Measurements from ENCODE around the gene PPP1R3E.
A peak's percentile ranks its signal among the peaks of the same experiment; 100 is the strongest.
"Not testable (repeated sequence)": the region's sequence is repeated elsewhere in the genome, so short reads cannot be mapped to it uniquely, and the experiment has no call there.

Gene PPP1R3E

DNA sequence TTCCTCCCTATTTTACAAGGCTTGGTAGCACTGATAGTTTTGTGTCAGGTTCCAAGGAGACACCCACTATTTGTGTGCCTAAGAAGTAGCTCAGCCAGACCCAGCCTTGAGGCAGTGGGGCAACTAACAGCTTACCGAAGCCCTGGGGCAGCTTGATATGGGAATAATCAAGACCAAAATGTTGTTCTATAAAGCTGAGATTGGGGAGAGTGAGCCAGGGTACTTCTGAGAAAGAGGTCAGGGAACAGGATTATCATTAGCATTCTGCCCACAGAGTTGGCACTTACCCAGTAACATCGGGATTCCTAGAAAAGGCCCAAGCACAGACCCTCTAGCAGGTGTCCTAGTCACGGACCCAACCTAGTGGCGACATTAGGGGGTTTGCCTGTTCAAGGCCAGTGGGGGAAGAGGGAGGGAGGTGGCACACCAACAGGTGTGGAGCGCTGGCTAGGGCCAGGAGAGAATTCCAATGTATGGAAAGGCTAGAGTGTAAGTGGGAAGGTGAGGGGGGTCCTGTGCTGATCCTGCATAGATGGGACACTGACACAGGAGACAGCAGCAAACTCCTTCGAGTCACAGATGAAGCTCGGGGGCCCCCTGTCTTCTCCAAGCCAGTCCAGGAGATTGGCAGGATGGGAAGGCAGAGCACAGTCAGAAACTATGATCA lies 4.9 kb downstream of the PPP1R3E start:
- DNase-seq, result no peak

DNA sequence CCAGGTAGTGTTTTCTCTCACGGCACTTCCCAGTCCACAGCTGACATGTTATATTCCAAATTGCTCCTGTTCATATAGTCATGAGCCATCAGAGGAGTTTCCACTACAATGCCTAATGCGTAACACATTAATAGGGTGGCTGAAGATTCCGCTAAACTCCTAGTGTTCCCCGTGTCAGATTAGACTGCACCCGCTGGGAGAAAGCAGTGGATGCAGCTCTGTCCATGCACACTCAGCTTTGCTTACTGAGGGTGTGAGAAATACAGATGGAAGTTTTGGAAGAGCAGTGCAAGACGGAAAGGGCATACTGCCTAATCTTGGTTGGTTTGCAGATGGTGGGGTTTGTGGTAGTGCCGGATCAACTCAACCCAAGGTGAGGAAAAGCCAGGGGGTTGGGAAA lies 5.6 kb downstream of the PPP1R3E start:
- DNase-seq, result no peak

DNA sequence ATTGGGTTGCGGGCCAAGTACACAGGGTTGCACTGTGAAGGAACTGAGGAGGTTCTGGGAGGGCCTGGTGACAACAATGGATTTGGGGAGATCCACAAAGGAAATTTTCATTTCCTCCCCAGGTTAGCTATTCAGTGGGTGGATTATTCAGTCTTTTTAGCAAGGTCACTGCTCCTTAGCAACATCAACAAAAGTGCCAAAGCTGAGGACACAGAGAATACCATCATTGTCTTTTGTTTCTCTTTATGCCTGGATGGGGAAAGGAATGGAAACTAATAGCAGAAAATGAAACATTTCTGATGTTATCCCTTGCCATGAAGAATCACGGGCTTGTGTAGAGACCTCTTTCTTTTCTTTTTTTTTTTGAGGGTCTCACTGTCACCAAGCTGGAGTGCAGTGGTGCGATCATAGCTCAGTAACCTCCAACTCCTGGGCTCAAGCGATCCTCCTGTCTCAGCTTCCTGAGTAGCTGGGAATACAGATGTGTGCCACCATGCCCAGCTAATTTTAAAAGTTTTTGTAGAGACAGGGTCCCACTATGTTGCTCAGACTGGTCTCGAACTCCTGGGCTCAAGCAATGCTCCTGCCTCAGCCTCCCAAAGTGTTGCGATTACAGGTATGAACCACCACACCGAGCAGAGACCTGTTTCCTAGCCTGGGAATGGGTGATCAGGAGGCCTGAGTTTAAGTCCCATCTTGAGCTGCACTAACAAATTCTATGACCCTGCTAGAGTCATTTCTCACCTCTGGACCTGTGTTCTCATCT lies 6.5 kb downstream of the PPP1R3E start:
- DNase-seq, result no peak

DNA sequence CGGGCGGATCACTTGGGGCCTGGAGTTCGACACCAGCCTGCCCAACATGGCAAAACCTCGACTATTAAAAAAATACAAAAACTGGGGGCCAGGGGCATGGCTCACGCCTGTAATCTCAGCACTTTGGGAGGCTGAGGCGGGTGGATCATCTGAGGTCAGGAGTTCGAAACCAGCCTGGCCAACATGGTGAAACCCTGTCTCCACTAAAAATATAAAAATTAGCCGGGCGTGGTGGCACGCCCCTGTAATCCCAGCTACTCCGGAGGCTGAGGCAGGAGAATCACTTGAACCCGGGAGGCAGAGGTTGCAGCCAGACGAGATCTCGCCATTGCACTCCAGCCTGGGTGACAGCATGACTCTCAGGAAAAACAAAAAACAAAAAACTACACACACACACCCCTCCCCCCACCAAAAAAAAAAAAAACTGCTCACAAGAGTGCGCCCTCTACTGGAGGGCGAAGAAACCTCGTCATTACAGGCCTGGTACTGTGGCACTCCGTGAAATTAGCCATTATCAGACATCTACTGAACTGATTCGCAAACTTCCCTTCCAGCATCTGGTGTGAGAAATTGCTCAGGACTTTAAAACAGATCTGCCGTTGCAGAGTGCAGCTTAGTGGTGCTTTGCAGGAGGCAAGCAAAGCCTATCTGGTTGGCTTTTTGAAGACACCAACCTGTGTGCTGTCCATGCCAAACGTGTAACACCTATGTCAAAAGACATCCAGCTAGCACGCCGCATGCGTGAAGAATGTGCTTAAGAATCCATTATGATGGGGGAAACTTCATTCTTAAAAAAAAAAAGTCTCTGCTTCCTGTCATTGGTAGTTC lies 7.7 kb downstream of the PPP1R3E start:
- peak; percentile 41 to 83 (median 59) for DNase-seq

DNA sequence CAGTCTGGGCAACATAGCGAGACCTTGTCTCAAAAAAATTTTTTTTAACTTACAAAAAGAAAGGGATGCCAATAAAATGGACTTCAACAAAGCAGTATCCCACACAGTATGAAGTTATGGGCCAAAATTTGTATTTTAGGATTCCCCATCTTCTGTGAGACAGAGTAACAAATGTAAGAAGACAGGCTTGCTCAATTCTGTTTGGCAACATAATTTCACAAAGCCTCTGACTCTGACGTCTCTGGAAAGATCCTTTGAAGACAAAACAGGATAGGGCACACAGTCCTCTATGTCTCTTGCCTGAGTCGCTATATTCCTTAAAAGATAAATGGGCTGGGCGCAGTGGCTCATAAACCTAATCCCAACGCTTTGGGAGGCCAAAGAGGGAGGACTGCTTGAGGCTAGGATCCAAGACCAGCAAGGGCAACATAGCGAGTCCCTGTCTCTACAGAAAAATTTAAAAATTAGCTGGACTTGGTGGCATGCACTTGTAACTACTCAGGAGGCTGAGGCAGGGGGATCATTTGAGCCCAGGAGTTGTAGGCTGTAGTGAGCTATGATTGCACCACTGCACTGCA lies 15.7 kb downstream of the PPP1R3E start:
- no peak for DNase-seq

DNA sequence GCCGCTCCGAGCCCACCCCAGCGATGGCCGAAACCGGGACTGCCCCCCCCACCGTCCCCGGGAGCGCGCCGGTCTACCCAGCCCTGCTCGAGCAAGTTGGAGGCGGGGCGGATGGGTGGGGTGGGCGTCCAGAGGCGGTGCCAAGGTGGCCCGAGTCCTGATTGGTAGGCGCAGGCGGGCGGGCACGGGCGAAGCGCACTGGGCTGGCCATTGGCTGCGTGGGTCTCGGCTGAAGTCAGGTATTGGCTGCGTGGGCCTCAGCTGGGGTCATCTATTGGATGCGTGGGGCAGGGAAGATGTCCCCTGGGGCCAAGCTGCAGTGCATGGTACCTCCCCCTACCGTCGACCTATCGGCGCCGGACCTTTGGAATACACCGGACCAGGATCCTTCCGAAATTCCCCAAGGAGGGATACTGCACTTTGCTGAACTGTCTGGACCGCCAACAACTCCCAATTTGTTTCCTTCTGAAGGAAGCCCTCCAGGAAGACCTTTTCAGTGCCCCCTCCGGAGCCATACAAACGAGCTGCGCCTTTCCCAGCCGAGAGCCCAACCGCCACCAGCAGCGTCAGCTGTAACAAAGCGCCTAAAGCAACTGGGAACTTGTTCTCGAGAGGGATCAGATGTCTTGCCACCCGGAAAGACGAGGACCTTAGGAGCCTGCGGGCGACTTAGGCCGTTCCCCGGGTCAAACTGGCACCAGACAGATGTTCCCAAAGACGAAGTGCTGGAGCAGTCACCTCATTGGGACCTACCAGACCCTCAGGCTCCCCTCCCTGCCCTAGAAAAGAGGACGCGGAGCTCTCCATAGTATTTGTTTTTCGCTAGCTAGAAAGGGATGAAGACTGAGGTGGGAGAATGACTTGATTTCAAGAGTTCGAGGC lies 16.4 kb downstream of the PPP1R3E start, which contains the start of gene HOMEZ:
Gene HOMEZ, minus strand, starts transcription at position 113 of the 882 bp plus-strand sequence. CDS start 180 bp downstream, outside the sequence.
- DNase-seq, result peak; percentile 90 to 97 (median 94)

DNA sequence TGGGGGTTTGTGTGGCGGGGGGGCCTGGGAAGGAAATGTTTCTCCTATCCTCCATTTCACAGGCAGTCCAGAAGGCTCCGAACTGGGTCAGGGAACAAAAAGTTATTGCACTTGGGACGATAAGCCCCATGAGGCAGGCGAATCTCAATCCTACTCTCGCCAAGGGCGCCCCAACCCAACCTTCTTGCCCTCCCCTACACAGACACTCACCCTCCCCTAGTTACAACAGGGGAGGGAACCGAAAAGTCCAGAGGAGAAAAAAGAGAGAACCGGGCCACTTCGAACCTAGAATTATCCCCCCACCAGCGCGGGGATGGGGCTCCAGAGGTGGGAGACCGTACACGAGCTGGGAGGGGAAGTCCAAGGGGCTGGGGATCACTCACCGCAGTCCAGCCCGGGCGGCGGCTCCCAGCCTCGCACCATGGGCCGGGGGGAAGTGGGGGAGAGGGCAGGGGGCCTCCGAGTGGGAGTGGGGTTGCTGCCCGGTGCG lies 17.1 kb downstream of the PPP1R3E start:
- DNase-seq, result no peak

DNA sequence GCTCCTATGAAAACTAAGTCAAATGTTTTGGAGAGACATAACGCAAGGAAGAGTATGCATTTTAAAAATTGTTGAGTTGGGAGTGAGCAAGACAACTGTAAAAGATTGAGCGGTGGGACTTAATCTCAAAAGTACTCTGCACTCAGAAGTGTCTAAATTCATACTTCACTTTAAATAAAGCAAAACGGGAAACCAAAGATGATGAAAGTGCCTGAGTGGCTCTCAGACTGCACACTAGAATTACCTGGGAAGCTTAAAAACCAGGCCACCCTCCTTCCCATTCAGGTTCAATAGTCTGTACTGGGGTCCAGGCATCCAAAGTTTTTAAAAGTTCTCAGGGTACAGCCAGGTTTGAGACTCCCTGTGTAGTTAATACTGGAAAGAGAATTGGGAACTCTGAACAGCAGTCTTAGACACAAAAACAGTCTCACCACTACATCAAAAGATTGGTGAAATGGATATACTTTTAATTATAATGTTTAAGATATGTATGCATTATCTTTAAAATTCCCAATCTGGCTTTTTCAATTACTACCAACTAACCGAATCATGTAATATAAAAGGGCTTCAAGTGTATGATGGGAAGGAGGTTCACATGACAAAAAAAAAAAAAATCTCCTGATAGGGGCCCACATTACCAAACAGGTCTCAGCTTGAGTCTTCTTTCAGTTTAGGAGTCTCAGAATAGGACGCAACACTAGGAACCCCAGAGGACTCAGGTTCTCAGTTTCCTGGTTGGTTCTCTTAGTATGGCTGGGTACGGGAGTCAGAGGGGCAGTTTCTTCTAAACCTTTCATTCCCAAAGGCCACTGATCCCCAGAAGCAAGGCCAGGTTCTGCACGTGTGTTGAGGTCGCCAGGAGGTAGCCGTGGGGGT lies 17.8 kb downstream of the PPP1R3E start:
- no peak for DNase-seq

DNA sequence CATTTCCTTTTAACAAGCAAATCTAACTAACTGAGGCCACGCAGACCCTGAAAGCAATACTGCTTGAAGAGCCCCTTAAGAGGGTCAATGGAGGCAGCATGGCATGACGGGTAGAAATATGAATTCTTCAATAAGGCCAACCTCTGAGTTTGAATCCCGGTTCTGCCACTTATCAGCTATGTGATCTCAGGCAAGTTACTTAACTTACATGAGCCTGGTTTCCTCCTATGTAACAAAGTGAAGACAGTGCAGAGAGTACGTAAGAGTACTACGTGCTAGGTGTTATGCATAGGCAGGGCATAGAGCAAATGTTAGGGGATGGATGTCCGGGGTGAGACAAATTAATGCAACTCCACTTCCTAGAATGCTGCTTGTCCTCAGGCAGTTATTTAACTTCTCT lies 21.4 kb downstream of the PPP1R3E start:
- no peak for DNase-seq

DNA sequence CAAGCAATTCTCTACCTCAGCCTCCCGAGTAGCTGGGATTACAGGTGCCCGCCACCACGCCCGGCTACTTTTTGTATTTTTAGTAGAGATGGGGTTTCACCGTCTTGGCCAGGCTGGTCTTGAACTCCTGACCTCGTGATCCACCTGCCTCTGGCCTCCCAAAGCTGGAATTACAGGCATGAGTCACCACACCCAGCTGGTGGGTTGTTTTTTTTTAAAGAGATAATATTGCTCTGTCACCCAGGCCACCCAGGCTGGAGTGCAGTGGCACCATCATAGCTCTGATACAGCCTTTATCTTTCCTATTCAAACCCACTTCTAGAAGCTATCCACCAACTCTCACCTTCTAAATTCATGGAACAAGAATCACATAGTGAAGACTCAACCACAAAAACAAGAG lies 24.7 kb downstream of the PPP1R3E start:
- not testable (repeated sequence) for DNase-seq

DNA sequence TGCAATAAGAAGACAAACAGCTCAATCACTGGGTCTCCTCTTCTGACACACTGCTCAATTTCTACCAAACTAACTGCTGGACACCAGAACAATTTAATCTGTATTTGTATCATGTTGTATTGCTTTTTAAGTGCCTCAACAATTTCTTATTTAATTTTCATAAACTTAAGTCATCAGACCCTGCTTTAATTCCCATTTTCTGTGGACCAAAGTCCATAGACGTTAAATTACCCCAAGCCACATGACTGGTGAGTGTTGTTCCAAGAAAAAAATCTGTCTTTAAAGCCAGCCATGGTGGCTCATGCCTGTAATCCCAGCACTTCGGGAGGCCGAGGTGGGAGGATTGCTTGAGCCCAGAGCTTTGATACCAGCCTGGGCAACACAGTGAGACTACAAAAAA lies 25.5 kb downstream of the PPP1R3E start:
- no peak for DNase-seq

DNA sequence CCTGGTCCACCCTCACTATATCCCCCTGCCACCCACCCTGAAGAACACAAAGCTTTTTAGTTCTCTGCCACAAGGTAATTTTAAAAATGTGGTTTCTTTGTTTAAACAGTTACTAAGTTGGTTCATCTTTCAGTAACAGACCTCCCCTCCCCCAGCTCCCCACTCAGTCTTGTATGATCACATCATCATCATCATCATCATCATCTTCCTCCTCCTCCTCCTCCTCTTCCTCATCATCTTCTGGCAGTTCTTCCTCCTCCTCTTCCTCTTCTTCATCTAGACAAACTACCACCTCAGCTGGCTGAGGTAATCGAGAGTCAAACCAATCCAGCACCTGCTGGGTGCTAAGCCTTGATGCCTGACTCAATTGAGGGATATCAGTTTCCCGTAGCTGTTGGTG lies 27.2 kb downstream of the PPP1R3E start:
- no peak for DNase-seq

DNA sequence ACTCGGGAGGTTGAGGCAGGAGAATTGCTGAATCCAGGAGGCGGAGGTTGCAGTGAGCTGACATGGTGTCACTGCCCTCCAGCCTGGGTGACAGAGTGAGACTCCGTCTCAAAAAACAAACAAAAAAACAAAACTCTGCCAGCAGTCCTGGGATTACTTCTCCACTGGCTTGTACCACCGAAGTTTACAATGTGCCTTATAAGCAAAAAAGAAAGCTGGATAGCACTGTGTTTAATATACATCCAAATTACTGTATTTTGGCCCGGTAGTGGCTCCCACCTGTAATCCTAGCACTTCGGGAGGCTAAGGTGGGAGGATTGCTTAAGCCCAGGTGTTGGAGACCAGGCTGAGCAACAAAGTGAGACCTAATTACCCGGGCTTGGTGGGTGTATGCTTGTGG lies 33.5 kb downstream of the PPP1R3E start:
- no peak for DNase-seq

DNA sequence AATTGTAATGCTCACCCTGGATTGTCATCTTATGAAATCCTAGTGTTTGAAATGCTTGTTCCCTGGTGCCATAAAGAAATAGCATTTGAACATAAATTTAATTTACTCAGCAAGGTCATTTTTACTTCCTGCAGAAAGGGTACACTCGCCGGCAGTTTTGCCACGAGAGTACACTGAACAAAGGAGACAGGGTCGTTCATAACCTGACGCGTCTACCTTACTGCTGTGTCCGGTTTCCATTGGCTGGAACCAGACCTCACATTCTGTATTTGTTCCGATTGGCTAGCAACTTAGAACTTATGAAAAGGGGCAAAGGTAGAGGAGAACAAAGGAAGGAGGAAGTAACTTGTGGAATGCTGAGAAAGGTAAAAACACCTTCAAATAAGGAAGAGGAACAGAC lies 41.8 kb downstream of the PPP1R3E start:
- DNase-seq, result not testable (repeated sequence)

DNA sequence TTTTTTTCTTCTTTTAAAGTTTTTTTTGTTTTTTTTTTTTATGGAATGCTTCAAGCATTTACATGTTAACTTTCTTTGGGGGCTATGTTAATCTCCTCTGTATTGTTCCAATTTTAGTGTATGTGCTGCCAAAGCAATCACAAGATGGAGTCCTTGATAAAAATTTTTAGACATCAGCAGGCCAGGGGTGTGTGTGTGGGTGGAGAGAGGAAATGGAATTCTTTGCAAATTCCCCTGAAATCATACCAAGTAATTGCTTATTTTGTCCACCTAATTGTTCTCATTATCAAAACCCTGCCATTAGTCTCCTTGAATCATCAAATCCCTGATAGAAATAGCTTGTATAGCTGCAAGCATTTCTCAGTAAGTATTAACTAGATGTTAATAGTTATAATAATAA lies 43.2 kb downstream of the PPP1R3E start:
- DNase-seq, result no peak

DNA sequence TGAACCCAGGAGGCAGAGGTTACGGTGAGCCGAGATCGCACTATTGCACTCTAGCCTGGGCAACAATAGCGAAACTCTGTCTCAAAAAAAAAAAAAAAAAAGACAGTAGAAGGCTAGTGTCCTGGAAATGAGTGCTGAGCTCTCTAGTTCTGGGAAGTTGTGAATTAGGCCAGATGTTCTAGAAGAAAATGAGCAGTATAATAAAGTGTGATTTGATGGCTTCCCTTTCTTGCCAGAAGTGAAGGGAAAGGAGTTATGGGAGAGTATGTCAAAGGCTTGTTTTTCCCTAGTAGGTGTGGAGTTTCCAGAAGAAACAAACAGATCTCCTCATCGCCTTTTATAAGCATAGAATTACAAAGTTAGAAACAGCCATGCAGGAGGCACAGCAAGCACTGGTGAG lies 44.4 kb downstream of the PPP1R3E start:
- DNase-seq, result no peak

DNA sequence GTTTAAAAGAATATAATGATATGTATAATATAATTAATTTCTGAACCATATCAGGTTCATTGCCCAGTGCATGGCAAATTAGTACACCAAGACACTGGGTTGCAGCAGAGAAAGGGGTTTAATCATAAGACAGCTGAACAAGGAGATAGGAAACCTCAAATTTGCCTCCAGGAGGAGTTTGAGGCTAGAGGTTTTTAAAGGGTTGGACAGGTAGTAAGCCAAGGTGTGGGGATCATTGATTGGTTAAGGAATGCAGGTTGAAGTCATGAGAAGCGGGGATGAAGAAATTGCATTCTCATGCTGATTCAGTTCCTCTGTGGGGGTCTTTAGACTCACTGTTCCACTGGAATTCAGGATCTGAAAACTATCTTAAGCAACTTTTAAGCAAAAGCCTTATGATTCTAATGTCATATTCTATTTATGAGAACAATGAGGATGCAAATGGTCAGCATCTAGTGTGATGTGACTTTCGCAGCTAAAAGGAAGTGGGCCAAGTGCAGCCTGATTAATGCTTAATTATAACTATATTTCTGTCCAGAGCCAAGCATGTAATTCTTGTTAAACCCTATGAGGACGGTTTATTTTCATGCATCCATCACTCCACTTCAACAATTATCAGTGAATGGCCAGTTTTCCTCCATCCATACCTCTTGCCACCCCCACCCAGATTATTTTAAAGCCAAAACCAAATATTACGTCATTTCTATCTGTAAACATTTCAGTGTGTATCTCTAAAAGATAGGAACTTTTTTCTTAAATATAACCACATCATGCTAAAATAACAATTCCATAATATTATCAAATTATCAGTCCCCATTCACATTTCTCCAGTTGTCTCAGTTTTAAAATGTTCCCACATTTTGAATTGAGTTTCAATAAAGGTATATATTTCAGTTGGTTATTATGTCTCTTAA lies 50.0 kb downstream of the PPP1R3E start:
- no peak for DNase-seq

DNA sequence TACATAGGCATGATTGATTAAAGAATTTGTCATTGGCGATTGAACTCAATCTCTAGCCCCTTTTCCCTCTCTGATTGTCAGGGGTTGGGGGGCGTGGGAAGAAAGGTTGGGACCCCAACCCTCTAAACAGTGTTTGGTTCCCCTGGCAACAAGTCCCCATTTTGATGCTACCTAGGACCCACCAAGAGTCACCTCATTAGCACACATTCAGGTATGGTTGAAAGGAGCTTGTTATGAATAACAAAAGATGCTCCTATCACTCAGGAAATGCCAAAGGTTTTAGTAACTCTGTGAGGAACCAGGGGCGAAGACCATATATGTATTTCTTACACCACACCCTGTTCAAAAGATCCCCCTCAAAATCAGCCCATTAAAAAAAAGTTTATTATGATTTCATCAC lies 50.7 kb downstream of the PPP1R3E start:
- no peak for DNase-seq

DNA sequence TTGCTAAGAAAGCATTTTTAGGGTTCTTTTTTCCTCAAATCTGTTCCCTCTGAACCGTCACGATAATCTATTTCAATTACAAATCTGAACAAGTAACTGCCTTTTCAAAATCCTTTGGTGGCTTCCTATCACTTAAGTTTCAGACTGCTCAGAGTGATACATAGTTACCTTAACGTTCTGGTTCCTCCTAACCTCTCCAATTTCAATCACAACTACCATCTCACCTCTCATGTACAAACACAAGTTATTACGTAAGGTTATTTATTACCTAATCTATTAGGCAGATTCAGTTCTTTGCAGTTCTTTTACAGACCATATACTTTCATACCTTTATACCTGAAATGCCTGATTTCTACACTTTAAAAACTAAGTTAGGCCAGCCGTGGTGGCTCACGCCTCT lies 52.8 kb downstream of the PPP1R3E start:
- DNase-seq, result no peak

DNA sequence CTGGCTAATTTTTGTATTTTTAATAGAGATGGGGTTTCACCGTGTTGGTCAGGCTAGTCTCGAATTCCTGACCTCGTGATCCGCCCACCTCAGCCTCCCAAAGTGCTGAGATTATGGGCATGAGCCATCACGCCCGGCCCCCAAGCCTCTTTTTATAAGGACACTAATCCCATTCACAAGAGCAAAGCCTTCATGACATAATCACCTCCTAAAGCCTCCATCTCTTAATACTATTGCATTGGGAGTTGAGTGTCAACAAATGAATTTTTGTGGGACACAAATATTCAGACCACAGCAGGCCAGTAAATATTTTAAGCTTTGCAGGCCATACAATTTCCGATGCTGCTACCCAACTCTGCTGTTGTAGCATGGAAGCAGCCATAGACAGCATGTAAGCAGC lies 54.1 kb downstream of the PPP1R3E start:
- DNase-seq, result no peak

All from stimulated activated naive CD4-positive, alpha-beta T cell (primary cell).